Right kidney (tissue), 1 donor: Measurements from ENCODE around the gene STRN3.
"Not testable (repeated sequence)": the region's sequence is repeated elsewhere in the genome, so short reads cannot be mapped to it uniquely, and the experiment has no call there.

Experiments
- DNase-seq: peaks from one replicate; pipeline ENCODE4 v3.0.0-alpha.2; 2016

Gene STRN3

GRCh38 chr14:31000629-31001338 is 25.4 kb downstream of the STRN3 start:
- no peak for DNase-seq

GRCh38 chr14:30999038-30999773 is 27.0 kb downstream of the STRN3 start:
- DNase-seq = no peak

- DNase-seq = no peak
Measured at GRCh38 chr14:30998100-30998706, 28.0 kb downstream of the STRN3 start.

- DNase-seq = no peak
Measured at GRCh38 chr14:30996892-30997659, 29.1 kb downstream of the STRN3 start.

- DNase-seq = peak; percentile 4
Measured at GRCh38 chr14:30995689-30996088, 30.5 kb downstream of the STRN3 start.

GRCh38 chr14:30994681-30995620 is 31.2 kb downstream of the STRN3 start:
- DNase-seq = no peak

GRCh38 chr14:30993071-30993470 is 33.1 kb downstream of the STRN3 start:
- no peak for DNase-seq

- no peak for DNase-seq
Measured at GRCh38 chr14:30991408-30991807, 34.8 kb downstream of the STRN3 start.

GRCh38 chr14:30990770-30991169 is 35.4 kb downstream of the STRN3 start:
- DNase-seq = no peak

GRCh38 chr14:30988509-30988908 is 37.7 kb downstream of the STRN3 start:
- no peak for DNase-seq

GRCh38 chr14:30985796-30986195 is 40.4 kb downstream of the STRN3 start:
- no peak for DNase-seq

GRCh38 chr14:30983858-30984257 is 42.3 kb downstream of the STRN3 start:
- DNase-seq = no peak

GRCh38 chr14:30982533-30982932 is 43.6 kb downstream of the STRN3 start:
- no peak for DNase-seq

GRCh38 chr14:30980980-30981379 is 45.2 kb downstream of the STRN3 start:
- no peak for DNase-seq

- peak; percentile 28 for DNase-seq
Measured at GRCh38 chr14:30980106-30980704, 46.0 kb downstream of the STRN3 start.

- DNase-seq = no peak
Measured at GRCh38 chr14:30977752-30978151, 48.4 kb downstream of the STRN3 start.

GRCh38 chr14:30974628-30975027 is 51.6 kb downstream of the STRN3 start:
- no peak for DNase-seq

- DNase-seq = no peak
Measured at GRCh38 chr14:30972882-30973582, 53.1 kb downstream of the STRN3 start.

- DNase-seq = not testable (repeated sequence)
Measured at GRCh38 chr14:30972036-30972732, 54.0 kb downstream of the STRN3 start.

- no peak for DNase-seq
Measured at GRCh38 chr14:30971586-30971985, 54.6 kb downstream of the STRN3 start.
